ENCODE measurements around the gene TRAPPC3L. TPM values are rescaled to one million over a fixed set of nuclear protein-coding genes. Genes with fewer than 3 reads are reported as not detected.
A peak's percentile ranks its signal among the peaks of the same experiment; 100 is the strongest.

The TRAPPC3L gene
- total and polyA plus RNA-seq, 2 of the 8 experiments (the other 6 are each of a cell fraction or from before 2014, with no cell fraction given) = not detected

- TF ChIP-seq ASH2L (IDR thresholded peaks at IDR 0.05; ENCODE audit: low read length) (peak; percentile 96), TAF7 (optimal IDR thresholded peaks at IDR 0.05; ENCODE audit: borderline replicate concordance, low read depth, low read length) (peak; percentile 61), CHD1 (IDR thresholded peaks at IDR 0.05; ENCODE audit: low read depth, low read length) (no peak), GABPA (IDR thresholded peaks at IDR 0.05; ENCODE audit: borderline replicate concordance, insufficient read depth, low read length) (no peak), RXRA (IDR thresholded peaks at IDR 0.05; ENCODE audit: insufficient read depth, low read depth, low read length) (no peak), GTF2F1 (IDR thresholded peaks at IDR 0.05; ENCODE audit: borderline replicate concordance, low read depth, low read length) (no peak), TCF12 (IDR thresholded peaks at IDR 0.05; ENCODE audit: low read depth, low read length) (no peak), CHD7 (IDR thresholded peaks at IDR 0.05; ENCODE audit: insufficient replicate concordance, low read length) (no peak), POLR2A (IDR thresholded peaks at IDR 0.05; ENCODE audit: control extremely low read depth in 1 of 2, low read depth in 2 of 2, low read length in 2 of 2) (peak; percentile 69 to 75; a peak in 2 of 3 replicates)
- TF ChIP-seq, protein P1, sequence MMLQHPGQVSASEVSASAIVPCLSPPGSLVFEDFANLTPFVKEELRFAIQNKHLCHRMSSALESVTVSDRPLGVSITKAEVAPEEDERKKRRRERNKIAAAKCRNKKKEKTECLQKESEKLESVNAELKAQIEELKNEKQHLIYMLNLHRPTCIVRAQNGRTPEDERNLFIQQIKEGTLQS (IDR thresholded peaks at IDR 0.05; ENCODE audit: insufficient read depth, low read depth, low read length) = no peak
Measured at GRCh38 chr6:116570856-116571682, 25.6 kb upstream of the TRAPPC3L start, which contains the start of gene RWDD1 (continued).

Data from H1 (cell line).